GM21529 (cell line): ENCODE results near the gene PRKACB.
"Not testable (repeated sequence)": the region's sequence is repeated elsewhere in the genome, so short reads cannot be mapped to it uniquely, and the experiment has no call there.

Source experiments
- ATAC-seq: cut with Tn5 transposase; IDR thresholded peaks from one replicate; pipeline ENCODE4 v1.9.1; 2021; ENCODE audit not compliant: unreplicated experiment

PRKACB gene

DNA sequence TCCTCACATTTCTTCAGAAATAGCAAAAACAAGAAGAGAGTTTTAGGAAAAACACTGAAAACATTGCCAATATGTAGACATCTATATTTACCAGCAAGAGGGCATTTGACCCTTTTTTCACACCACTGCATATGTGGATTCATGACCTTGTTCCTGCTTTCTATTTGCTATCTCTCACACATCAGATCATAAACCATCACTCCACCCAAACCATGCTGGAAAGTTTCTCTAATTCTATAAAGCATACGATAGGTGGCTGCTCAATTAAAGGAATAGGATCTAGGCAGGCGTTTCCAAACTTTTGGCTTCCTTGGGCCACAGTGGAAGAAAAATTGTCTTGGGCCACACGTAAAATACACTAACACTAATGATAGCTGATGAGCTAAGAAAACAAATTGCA, 121.8 kb downstream of the PRKACB start:
- ATAC-seq: no peak

DNA sequence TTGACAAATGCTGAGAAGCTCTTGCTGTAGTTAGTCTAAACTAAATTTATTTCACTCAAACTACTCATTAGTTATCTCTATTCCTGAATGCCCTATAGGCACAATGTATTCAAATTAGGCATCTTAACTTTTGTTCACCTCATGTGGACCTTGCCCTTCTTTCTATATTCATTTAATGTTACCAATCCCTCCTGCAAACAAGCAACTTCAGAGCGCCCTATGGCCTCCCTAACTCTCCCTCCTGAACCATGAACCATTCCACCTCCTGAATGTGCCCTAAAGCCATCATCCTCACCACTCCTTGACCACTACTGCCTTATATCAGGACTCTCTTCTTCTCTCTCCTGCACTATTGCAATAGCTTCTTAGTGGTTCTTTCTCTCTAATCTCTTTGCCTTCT, 122.7 kb downstream of the PRKACB start:
- no peak for ATAC-seq

DNA sequence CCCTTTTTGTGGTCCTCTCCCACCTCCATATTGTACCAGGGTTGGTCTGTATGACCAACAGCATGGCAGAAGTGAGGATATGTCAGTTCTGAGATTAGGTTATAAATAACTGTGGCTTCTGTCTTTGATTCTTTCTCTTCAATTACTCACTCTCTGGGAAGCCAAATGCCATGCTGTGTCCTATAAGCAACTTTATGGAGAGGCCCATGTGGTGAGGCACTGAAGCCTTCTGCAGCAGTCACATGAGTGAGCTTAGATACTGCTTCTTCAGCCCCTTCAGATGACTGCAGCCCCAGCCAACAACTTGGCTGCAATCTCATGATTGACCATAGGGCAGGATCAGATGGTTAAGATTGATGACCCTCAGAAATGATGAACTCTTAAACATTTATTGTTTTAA, 123.4 kb downstream of the PRKACB start:
- no peak for ATAC-seq

DNA sequence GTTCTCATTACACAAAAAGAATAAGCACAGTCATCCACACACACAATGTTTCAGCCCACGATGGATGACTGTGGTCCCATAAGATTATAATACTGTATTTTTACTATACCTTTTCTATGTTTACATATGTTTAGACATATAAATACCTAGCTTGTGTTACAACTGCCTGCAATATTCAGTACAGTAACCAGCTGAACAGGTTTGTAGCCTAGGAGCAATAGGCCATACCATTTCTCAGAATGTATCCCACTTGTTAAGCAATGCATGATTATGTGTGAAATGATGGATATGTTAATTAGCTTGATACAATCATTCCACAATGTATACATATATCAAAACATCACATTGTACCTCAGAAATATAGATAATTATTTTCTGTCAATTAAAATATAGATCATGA, 124.3 kb downstream of the PRKACB start:
- no peak for ATAC-seq

DNA sequence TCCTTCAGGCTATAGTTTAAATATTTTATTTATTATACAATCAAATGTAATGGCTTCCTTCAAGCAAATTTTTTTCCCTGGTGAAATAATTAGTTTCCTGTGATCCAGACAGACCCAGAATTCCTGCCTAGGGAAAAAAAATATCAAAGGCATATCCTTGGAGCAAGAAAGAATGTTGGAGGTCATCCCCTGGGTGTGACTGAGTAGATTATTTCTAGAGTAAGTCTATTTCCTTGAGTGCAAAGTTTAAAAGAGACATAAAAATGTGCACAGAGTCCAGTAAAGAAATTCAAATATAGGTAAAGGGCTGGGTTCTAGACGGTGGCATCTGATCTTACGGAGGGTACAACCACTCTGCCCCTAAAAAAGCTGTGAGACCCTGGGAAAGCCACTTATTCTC, 125.2 kb downstream of the PRKACB start:
- ATAC-seq: no peak

DNA sequence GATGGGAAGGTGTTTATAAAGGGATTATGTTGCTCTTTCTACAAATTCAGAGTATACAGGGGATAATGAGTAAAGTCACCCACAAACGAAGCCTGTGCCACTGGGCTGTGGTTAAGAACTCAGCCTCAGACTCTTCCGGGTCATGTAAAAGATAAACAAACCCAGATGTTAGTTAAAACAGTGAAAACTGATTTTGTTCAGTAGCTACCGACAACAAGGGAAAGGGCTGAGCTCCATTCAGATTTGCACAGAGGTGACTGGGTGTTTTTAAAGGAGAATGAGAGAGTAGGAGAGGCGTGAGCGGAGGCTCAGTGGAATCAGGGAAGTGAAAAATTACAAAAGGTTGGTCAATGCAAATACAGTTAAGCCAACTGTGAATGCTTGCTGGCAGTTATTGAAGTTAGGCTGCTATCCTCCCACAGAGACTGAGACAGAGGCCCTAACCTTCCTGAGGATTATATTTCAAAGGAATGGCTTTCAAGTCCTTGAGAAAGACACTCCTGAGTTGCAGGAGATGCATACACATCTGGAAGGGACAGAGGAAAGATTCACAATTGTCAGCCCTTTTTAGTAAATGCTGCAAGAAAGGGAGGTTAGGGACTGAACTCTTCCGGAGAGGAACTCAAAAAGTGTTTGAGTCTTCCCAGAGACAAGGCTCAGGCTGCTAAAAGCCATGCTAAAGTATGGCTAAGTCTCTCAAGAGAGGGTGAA, 127.5 kb downstream of the PRKACB start:
- ATAC-seq: peak; percentile 98

DNA sequence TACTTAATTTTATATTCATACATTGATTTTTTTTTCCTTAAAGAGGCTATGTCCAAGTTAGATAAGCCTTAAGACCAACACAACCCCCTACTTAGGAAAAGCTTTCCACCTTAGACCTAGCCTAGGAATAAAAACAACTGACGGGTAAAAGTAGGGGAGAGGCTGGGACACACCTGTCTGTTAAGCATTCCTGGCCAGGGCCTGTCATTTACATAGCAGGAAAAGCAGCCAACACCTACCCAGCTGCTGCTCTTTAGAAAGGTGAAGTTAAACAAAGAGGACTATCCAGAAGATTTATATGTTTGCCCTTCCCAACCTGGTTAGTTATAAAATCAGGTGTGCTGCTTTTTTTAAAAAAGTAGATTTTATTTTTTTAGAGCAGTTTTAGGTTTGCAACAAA, 128.3 kb downstream of the PRKACB start:
- ATAC-seq: no peak

DNA sequence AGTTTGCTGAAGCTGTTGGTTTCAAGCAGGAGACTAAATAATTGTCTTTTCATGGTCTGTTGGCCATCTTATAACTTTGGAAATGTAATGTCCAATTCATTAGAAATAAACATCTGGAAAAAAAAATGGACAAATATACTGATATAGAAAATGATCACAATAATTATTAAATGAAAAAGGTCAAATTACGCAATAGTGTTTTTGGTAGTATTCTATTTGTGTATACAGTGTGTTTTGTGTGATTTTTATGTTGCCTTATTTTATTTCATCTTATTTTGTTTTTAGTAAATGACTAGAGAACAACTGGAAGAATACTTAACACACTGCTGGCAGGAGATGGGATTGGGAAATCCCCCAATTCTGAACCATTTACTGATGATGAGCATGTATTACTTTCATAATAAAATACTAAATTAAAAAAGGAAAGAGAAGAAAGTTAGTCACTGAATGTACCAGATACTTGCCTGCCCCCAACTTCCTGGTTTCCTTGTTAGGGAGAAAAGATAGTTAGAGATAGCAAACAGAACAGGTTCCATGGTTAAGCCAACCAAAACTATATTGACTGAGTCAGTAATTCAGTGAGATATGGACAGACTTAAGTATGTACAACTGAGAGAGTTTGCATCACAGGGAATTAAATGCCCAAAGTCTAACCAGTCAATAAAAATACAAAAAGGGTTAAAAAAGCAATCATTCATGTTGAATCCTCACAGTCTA, 133.4 kb downstream of the PRKACB start:
- ATAC-seq: no peak

DNA sequence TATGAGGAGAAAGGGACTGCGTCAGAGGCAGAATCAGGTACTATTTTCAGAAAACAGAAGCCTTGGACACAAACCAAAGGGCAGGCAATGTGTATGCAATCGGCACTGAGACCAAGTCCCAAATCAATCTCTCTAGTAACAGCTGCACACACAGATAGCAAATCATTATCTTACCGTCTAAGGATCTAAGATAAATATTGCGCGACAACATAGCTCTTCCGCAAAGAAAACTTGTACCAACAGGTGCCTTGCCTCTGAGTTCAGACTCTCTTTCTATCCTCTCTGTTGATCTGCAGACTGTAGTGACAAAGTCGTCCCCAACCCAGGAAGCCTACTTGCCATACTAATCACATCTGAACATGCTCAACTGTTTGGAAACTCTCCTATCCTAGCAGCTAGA, 134.8 kb downstream of the PRKACB start:
- no peak for ATAC-seq

DNA sequence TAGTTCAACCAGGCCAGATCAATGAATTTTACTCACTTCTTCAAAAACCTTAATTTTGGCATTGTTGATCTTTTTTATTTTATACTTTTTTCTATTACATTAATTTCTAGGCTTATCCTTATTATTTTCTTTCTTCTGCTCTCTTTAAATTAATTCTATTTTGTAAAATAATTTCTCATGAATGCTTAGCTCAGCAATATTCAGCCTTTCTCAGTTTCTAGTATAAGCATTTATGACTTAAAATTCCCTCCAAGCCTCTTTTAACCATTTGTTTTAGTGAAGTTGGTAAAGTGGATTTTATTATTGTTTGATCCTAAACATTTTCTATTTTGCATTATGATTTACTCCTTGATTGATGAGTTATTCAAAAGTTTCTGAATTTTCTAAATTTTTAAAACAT, 136.8 kb downstream of the PRKACB start:
- ATAC-seq: no peak

DNA sequence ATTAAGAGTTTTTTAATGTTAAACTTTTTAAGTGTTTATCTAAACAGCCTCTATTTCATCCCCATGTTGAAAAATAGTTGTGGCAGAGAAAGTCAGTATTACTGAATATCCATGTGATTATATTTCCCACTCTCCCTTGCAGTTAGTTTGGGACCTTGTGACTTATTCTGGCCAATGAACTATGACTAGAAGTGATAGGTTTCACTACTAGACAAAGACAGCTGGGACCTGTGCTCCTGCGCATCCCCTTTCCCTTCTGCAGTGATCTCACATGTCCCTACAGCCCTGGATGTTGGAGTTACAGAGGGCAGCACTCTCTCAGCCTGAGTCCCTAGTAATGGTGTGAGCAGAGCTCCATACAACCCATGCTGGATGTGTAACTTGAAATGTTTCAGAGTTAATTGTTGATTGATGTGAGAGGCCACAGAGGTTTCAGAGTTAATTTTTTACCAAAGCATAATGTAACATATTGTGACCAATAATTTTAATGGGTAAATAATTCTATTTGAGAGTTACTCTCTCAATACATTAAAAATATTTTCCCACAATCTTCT, 138.8 kb downstream of the PRKACB start:
- ATAC-seq: no peak

DNA sequence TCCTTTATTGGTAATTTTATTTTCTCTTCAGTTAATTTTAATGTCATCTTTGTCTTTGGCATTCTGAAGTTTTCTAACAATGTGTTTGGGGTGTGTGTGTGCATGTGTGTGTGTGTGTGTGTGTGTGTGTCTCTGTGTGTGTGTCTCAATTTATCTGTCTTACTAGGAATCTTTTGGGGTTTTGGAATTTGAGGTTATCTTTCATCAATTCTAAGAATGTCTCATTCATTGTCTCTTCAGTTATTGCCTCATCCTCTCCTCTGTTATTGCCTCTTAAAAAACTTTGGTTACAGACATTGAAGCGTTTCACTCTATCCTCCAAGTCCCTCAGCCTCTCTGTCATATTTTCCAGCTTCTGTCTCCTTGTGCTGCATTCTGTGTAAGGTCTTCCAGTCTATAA, 139.3 kb downstream of the PRKACB start:
- no peak for ATAC-seq

DNA sequence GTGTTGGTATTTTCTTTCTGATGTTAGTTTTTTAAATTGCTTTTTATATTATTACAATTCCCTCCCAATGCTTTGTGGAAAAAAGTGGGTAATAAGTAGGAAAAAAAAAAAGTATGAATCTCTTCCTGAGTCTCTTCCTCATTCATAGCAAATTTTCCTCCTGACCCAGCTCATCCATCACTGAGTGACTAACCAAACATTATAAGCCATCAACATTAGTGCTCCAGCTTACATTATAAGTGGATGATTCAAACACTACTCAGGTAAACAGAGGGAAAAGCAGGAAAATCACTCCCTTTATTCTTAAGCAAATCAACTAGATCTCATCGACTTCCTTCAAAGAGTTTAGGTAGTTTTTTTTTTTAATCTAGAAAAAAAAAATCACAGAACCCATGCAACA, 142.0 kb downstream of the PRKACB start:
- no peak for ATAC-seq

DNA sequence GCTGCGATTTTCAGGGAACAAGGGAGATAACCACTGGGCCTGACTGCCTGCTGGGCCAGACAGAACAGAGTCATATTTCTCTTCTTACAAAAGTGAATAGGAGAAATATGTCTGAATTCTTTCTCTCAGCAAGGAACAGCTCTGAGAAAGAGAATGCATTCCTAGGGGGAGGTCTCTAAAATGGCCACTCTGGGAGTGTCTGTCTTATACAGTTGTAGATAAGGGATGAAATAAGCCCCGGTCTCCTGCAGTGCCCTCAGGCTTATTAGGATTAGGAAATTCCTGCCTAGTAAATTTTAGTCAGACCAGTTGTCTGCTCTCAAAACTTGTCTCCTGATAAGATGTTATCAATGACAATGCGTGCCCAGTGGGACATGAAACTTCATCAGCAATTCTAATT, 143.3 kb downstream of the PRKACB start:
- not testable (repeated sequence) for ATAC-seq
